OCI-LY1 (cell line): ENCODE results near the gene FARS2.

Experiments used
- CTCF ChIP-seq: fragments of 200-600 bp; sonication (generic), shearing (Covaris generic); IDR thresholded peaks from 2 replicates; pipeline ENCODE4 v1.5.1; 2017; ENCODE audit warnings: mild to moderate bottlenecking, antibody characterized with exemption, low read length, moderate library complexity, mixed read lengths
- EZH2 ChIP-seq: fragments of 200-600 bp; sonication (generic), shearing (Covaris generic); IDR thresholded peaks from 2 replicates; pipeline ENCODE4 v1.8.0; 2017; ENCODE audit warnings: borderline replicate concordance, mixed run types, mild to moderate bottlenecking, antibody characterized with exemption, low read length, moderate library complexity, mixed read lengths

GRCh38 chr6:5698318-5698717, 437.0 kb downstream of the FARS2 start:
- no peak for TF ChIP-seq EZH2
- no peak for TF ChIP-seq CTCF
